NCI-H748 (cell line): ENCODE data around the gene PSG4.
"Not testable (repeated sequence)": the region's sequence is repeated elsewhere in the genome, so short reads cannot be mapped to it uniquely, and the experiment has no call there.

ENCODE experiments used
- DNase-seq: peaks from one replicate; lab custom pipeline; 2025; ENCODE audit not compliant: unreplicated experiment; lab: John Stamatoyannopoulos, UW

The PSG4 gene

GRCh38 chr19:43205471-43206105 is at the start of gene PSG4:
PSG4 (minus strand) TSS chr19:43205638; CDS start chr19:43205536, 102 bp downstream.
- DNase-seq: not testable (repeated sequence)

GRCh38 chr19:43251428-43251827 is 46.0 kb upstream of the PSG4 start:
- not testable (repeated sequence) for DNase-seq

- DNase-seq: not testable (repeated sequence)
These were observed 44.9 kb upstream of the PSG4 start for GRCh38 chr19:43250296-43250695.

- DNase-seq: not testable (repeated sequence)
These were observed 43.2 kb upstream of the PSG4 start for GRCh38 chr19:43248635-43249002.

GRCh38 chr19:43247243-43247880 is 41.9 kb upstream of the PSG4 start:
- not testable (repeated sequence) for DNase-seq

- DNase-seq: not testable (repeated sequence)
These were observed 40.4 kb upstream of the PSG4 start for GRCh38 chr19:43245848-43246247.

GRCh38 chr19:43242211-43242610 is 36.8 kb upstream of the PSG4 start:
- DNase-seq: not testable (repeated sequence)

GRCh38 chr19:43238213-43238612 is 32.8 kb upstream of the PSG4 start:
- not testable (repeated sequence) for DNase-seq

- DNase-seq: not testable (repeated sequence)
These were observed 30.2 kb upstream of the PSG4 start for GRCh38 chr19:43235686-43236085.

GRCh38 chr19:43229315-43229714 is 23.9 kb upstream of the PSG4 start:
- DNase-seq: no peak

GRCh38 chr19:43228730-43229129 is 23.3 kb upstream of the PSG4 start:
- not testable (repeated sequence) for DNase-seq

- not testable (repeated sequence) for DNase-seq
These were observed 21.5 kb upstream of the PSG4 start for GRCh38 chr19:43226986-43227385.

- no peak for DNase-seq
These were observed 19.4 kb upstream of the PSG4 start for GRCh38 chr19:43224855-43225253.

- not testable (repeated sequence) for DNase-seq
These were observed 18.9 kb upstream of the PSG4 start for GRCh38 chr19:43224201-43224854.

GRCh38 chr19:43221891-43222290 is 16.5 kb upstream of the PSG4 start:
- not testable (repeated sequence) for DNase-seq

- not testable (repeated sequence) for DNase-seq
These were observed 13.7 kb upstream of the PSG4 start for GRCh38 chr19:43219136-43219535.

GRCh38 chr19:43215881-43216280 is 10.4 kb upstream of the PSG4 start:
- not testable (repeated sequence) for DNase-seq

- no peak for DNase-seq
These were observed 2.6 kb upstream of the PSG4 start for GRCh38 chr19:43207991-43208390.

- DNase-seq: not testable (repeated sequence)
These were observed 1.7 kb upstream of the PSG4 start for GRCh38 chr19:43207174-43207573.

GRCh38 chr19:43203611-43204010 is 1.8 kb downstream of the PSG4 start:
- not testable (repeated sequence) for DNase-seq

- not testable (repeated sequence) for DNase-seq
These were observed 3.5 kb downstream of the PSG4 start for GRCh38 chr19:43201891-43202290.

GRCh38 chr19:43201337-43201801 is 4.1 kb downstream of the PSG4 start:
- DNase-seq: not testable (repeated sequence)
